Mesothelial cell of epicardium (in vitro differentiated cells): ENCODE data around the gene PDS5B. TPM values are rescaled to one million over a fixed set of nuclear protein-coding genes. Genes with fewer than 3 reads are reported as not detected.

Experiments
- DNase-seq, 2 experiments: peaks; one replicate each; pipeline ENCODE4 v3.0.0; 2021; ENCODE audit warnings: low spot score in 2 of 2; ENCODE audit not compliant: unreplicated experiment in 2 of 2
- H3K27ac Mint-ChIP-seq: 2 replicates; pipeline ENCODE4 v1.8.0; 2021; ENCODE audit warnings: mixed read lengths
- H3K27me3 Mint-ChIP-seq: 2 replicates; pipeline ENCODE4 v1.8.0; 2021; ENCODE audit warnings: low read depth, mixed read lengths
- H3K36me3 Mint-ChIP-seq: 2 replicates; pipeline ENCODE4 v1.8.0; 2021; ENCODE audit warnings: mixed read lengths
- H3K4me1 Mint-ChIP-seq: 2 replicates; pipeline ENCODE4 v1.8.0; 2021; ENCODE audit warnings: mixed read lengths
- H3K4me3 Mint-ChIP-seq: 2 replicates; pipeline ENCODE4 v1.8.0; 2021; ENCODE audit warnings: mild to moderate bottlenecking, moderate library complexity, mixed read lengths
- H3K9me3 Mint-ChIP-seq: 2 replicates; pipeline ENCODE4 v1.8.0; 2021; ENCODE audit warnings: mixed read lengths
- CTCF ChIP-seq: fragments of 200-600 bp; sonication (generic); IDR thresholded peaks from one replicate; pipeline ENCODE4 v1.5.0; 2021; ENCODE audit warnings: antibody characterized with exemption; ENCODE audit not compliant: unreplicated experiment
- total RNA-seq: library from RNA; stranded (reverse); gene quantifications from 3 replicates; pipeline ENCODE4 v1.2.1, GENCODE V29; 2021

The PDS5B gene
- total RNA-seq, 1 donor from 2014 or later = 64.9 TPM

- no peak for TF ChIP-seq CTCF
- peaks cover 50% of the 10 kb centered on the region for H3K36me3 Mint-ChIP-seq
- H3K4me1 Mint-ChIP-seq = no peaks in the 10 kb centered on the region
- H3K27ac Mint-ChIP-seq = no peak overlapping the region
- peaks cover 6% of the 10 kb centered on the region for H3K9me3 Mint-ChIP-seq
- no peak for DNase-seq
- no peaks in the 10 kb centered on the region for H3K27me3 Mint-ChIP-seq
- H3K4me3 Mint-ChIP-seq = no peak overlapping the region
Observed at GRCh38 chr13:32674503-32674902, 88.3 kb downstream of the PDS5B start.

- peaks cover 64% of the 10 kb centered on the region for H3K36me3 Mint-ChIP-seq
- no peak for TF ChIP-seq CTCF
- no peak overlapping the region for H3K4me3 Mint-ChIP-seq
- no peak for DNase-seq
- H3K27me3 Mint-ChIP-seq = no peaks in the 10 kb centered on the region
- peaks cover 6% of the 10 kb centered on the region for H3K9me3 Mint-ChIP-seq
- H3K27ac Mint-ChIP-seq = no peak overlapping the region
- no peaks in the 10 kb centered on the region for H3K4me1 Mint-ChIP-seq
Observed at GRCh38 chr13:32676242-32676641, 90.0 kb downstream of the PDS5B start.

DNA sequence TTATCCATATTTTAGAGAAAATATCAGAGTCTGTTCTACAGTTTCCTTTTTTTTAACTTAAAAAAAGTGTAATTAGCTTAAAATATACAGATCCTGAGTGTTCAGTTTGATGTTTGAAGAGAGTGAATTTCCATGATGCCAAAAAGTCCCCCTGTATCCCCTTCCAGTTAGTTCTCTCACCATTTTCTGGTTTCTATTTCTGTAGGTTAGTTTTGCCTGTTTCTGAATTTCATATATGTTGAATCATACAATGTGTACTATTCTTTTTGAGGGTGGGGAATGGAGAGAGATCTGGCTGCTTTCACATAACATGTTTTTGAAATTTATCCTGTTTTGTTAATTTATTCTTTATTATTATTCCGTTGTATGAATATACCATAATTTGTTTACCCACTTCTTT, 95.9 kb downstream of the PDS5B start:
- Mint-ChIP-seq H3K4me3 (no peak overlapping the region), H3K36me3 (peaks cover 39% of the 10 kb centered on the region), H3K27me3 (no peaks in the 10 kb centered on the region), H3K4me1 (no peaks in the 10 kb centered on the region), H3K27ac (peak overlapping the region; percentile 45), H3K9me3 (peaks cover 5% of the 10 kb centered on the region)
- DNase-seq = no peak
- TF ChIP-seq CTCF = no peak

GRCh38 chr13:32682740-32683139, 96.5 kb downstream of the PDS5B start:
- peaks cover 39% of the 10 kb centered on the region for H3K36me3 Mint-ChIP-seq
- no peak overlapping the region for H3K27ac Mint-ChIP-seq

DNA sequence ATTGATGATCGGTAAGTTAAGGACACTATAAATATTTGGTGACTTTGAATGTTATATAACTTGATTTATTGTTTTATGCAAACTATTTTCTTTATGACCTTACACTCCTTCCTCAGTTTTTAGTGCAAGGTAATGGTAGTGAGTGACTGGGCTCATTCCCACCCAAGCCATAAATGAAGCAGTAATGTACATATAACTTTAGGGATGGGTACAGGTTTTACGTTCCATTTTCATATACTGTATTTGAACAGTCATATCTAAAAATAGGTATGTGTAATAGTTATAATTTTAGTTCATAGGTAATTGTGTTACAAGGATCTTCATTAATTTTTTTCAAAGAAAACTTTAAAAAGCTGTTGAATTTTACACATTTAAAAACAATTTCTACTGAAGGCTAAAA, 101.0 kb downstream of the PDS5B start:
- no peak overlapping the region for H3K4me3 Mint-ChIP-seq
- H3K36me3 Mint-ChIP-seq = peaks cover 9% of the 10 kb centered on the region
- DNase-seq = no peak
- TF ChIP-seq CTCF = no peak
- H3K4me1 Mint-ChIP-seq = peaks cover 4% of the 10 kb centered on the region
- peaks cover 5% of the 10 kb centered on the region for H3K9me3 Mint-ChIP-seq
- no peaks in the 10 kb centered on the region for H3K27me3 Mint-ChIP-seq
- no peak overlapping the region for H3K27ac Mint-ChIP-seq

More at GRCh38 chr13:32682740-32683139, 96.5 kb downstream of the PDS5B start:
- TF ChIP-seq CTCF = no peak
- no peak for DNase-seq
- Mint-ChIP-seq H3K4me1 (no peaks in the 10 kb centered on the region), H3K4me3 (no peak overlapping the region), H3K27me3 (no peaks in the 10 kb centered on the region), H3K9me3 (peaks cover 5% of the 10 kb centered on the region)

GRCh38 chr13:32695602-32696250, 109.5 kb downstream of the PDS5B start:
- H3K9me3 Mint-ChIP-seq = no peaks in the 10 kb centered on the region
- H3K4me1 Mint-ChIP-seq = peaks cover 38% of the 10 kb centered on the region
- H3K4me3 Mint-ChIP-seq = no peak overlapping the region
- no peaks in the 10 kb centered on the region for H3K27me3 Mint-ChIP-seq
- H3K36me3 Mint-ChIP-seq = peaks cover 6% of the 10 kb centered on the region
- TF ChIP-seq CTCF = no peak
- DNase-seq = no peak
- H3K27ac Mint-ChIP-seq = peak overlapping the region; percentile 92
